ENCODE results near the gene UBASH3A. TPM values are rescaled to one million over a fixed set of nuclear protein-coding genes. Genes with fewer than 3 reads are reported as not detected.

The UBASH3A gene
- total RNA-seq, 1 donor from 2014 or later: not detected

DNA sequence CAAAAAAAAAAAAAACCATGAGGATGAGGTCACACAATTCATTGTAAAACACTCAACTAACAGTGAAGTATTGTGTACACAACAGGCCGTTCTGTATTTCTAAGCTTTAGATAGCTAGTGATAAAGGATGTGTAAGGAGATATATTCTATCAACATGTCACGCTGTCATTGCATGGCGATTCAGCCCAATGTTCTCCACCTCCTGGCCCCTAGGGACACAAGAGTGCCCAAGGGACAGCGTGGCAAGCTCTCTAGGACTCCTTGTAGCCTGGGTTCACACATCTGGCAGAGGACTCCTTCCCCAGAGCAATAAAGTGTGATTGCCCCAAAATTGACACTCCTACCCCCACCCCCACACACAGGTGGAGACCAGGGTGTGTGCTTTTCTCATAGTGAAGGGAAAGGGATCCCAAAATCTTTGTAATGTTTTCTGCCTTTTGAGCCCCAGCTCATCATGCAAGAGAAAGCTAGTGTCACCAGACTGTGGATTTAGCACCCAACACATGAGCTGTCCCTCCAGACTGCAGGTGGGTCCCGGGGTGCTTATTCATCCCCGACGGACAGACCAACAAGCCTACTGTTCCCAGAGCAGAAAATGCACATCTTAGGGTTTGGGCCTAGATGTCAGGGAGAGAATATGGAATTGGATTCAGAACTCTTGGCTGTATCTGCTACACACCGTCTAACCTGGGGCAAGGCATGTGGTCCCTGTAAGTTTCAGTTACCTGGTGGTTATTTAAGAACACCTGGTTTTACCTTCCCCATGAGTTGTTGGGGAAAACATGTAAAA is 19.4 kb upstream of the UBASH3A start:
- H3K27ac Mint-ChIP-seq: no peak overlapping the region
- peaks cover 26% of the 10 kb centered on the region for H3K4me1 Mint-ChIP-seq (ENCODE audit: unreplicated experiment)
- H3K36me3 Mint-ChIP-seq: no peaks in the 10 kb centered on the region
- H3K4me3 Mint-ChIP-seq: peak overlapping the region; percentile 14
- H3K27me3 Mint-ChIP-seq: no peaks in the 10 kb centered on the region
- DNase-seq (ENCODE audit: extremely low spot score, unreplicated experiment): no peak
- peaks cover 3% of the 10 kb centered on the region for H3K9me3 Mint-ChIP-seq
- TF ChIP-seq, protein P1, sequence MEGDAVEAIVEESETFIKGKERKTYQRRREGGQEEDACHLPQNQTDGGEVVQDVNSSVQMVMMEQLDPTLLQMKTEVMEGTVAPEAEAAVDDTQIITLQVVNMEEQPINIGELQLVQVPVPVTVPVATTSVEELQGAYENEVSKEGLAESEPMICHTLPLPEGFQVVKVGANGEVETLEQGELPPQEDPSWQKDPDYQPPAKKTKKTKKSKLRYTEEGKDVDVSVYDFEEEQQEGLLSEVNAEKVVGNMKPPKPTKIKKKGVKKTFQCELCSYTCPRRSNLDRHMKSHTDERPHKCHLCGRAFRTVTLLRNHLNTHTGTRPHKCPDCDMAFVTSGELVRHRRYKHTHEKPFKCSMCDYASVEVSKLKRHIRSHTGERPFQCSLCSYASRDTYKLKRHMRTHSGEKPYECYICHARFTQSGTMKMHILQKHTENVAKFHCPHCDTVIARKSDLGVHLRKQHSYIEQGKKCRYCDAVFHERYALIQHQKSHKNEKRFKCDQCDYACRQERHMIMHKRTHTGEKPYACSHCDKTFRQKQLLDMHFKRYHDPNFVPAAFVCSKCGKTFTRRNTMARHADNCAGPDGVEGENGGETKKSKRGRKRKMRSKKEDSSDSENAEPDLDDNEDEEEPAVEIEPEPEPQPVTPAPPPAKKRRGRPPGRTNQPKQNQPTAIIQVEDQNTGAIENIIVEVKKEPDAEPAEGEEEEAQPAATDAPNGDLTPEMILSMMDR (conservative IDR thresholded peaks at IDR 0.05): no peak

DNA sequence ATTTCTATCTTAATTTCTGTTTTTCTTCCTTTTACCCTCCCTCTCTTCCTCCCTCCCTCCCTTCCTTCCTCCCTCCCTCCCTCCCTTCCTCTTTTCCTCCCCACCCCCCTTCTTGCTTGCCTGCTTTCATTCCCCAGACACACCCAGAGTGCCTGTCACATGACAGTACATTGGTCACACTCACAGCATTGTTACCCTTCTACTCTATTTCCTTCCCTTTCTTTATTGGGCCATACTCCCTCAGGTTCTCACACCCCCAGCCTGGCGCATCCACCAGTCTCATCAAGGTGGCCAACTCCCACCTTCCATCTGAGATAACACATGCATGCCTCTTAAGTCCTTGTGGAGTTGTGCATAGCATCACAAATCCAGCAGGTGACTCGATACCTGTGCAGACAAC is 18.7 kb upstream of the UBASH3A start:
- Mint-ChIP-seq H3K9me3 (peaks cover 3% of the 10 kb centered on the region), H3K4me1 (ENCODE audit: unreplicated experiment) (peaks cover 31% of the 10 kb centered on the region), H3K27me3 (no peaks in the 10 kb centered on the region), H3K4me3 (peak overlapping the region; percentile 9), H3K27ac (peak overlapping the region; percentile 21), H3K36me3 (no peaks in the 10 kb centered on the region)
- DNase-seq (ENCODE audit: extremely low spot score, unreplicated experiment): no peak
- TF ChIP-seq, protein P1 (conservative IDR thresholded peaks at IDR 0.05): no peak

DNA sequence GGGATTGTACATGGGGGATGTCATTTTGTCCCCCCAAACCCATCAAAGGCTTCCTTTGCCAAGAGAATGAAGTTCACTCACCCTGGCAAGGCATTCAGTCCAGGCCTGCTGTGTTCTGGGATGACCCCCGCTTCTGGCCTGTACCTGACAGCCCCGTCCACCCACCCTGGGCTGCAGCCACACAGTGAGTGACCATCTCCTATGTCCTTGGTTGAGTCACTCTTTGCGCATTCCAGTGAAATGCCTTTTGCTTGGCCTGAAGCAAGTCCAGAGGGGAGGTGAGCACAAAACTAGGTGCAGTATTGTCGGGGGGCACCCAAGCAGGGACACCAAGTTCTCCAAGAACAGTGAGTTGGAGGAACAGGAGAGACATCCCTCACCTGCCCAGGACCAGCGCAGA is 18.1 kb upstream of the UBASH3A start:
- no peaks in the 10 kb centered on the region for H3K27me3 Mint-ChIP-seq
- H3K4me1 Mint-ChIP-seq (ENCODE audit: unreplicated experiment): peaks cover 31% of the 10 kb centered on the region
- H3K4me3 Mint-ChIP-seq: no peak overlapping the region
- H3K36me3 Mint-ChIP-seq: no peaks in the 10 kb centered on the region
- H3K27ac Mint-ChIP-seq: peak overlapping the region; percentile 21
- TF ChIP-seq, protein P1 (conservative IDR thresholded peaks at IDR 0.05): no peak
- DNase-seq (ENCODE audit: extremely low spot score, unreplicated experiment): no peak
- H3K9me3 Mint-ChIP-seq: peaks cover 3% of the 10 kb centered on the region

DNA sequence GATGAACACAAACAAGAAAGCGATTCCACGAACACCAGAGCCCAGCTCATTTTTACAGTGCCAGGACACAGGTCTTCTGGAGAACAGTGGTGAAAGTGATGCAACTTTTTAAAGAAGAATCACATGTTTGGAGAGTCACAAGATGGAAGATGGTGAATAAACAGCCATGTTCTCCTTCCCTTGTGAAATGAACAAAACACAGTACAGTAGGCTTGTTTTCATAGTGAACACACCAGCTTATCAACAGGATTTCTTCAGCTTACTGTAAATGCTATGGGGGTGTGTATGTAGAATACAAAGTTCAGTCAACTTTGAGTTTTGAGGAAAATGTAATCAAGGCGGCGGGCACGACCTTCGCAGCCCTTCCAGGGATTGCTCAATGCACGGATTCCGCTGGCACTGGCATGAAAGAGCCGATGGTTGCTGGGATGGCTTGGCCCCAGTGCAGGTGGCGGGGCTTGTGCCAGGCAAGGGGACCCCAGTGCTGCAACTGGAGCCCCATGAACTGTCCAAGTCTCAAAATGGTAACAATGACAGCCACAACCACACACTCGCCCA is 17.6 kb upstream of the UBASH3A start:
- no peaks in the 10 kb centered on the region for H3K36me3 Mint-ChIP-seq
- H3K27ac Mint-ChIP-seq: no peak overlapping the region
- peaks cover 3% of the 10 kb centered on the region for H3K9me3 Mint-ChIP-seq
- TF ChIP-seq, protein P1 (conservative IDR thresholded peaks at IDR 0.05): no peak
- peaks cover 31% of the 10 kb centered on the region for H3K4me1 Mint-ChIP-seq (ENCODE audit: unreplicated experiment)
- H3K4me3 Mint-ChIP-seq: no peak overlapping the region
- H3K27me3 Mint-ChIP-seq: no peaks in the 10 kb centered on the region
- DNase-seq (ENCODE audit: extremely low spot score, unreplicated experiment): no peak

DNA sequence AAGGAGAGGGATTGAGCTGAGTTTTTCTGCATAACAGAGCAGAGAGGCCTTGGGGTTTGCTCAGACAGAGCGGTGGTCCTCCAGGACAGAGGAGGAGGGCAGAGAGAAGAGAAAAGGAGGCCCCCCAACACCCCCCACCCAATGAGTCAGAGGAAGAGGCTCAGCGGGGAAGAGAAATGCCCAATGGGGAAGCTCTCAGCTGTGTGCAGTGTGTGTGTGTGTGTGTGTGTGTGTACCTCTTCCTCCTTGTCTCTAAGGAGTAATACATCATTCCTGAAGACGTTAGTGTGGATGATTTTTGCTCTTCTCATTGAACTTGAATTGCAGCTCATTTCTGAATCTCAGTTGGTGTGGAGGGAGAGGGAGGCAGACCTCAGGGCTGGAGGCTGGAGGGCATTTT is 16.5 kb upstream of the UBASH3A start:
- H3K9me3 Mint-ChIP-seq: peaks cover 2% of the 10 kb centered on the region
- DNase-seq (ENCODE audit: extremely low spot score, unreplicated experiment): no peak
- no peaks in the 10 kb centered on the region for H3K36me3 Mint-ChIP-seq
- H3K4me1 Mint-ChIP-seq (ENCODE audit: unreplicated experiment): peaks cover 31% of the 10 kb centered on the region
- TF ChIP-seq, protein P1 (conservative IDR thresholded peaks at IDR 0.05): no peak
- H3K4me3 Mint-ChIP-seq: peak overlapping the region; percentile 61
- H3K27ac Mint-ChIP-seq: peak overlapping the region; percentile 11
- H3K27me3 Mint-ChIP-seq: no peaks in the 10 kb centered on the region
